Raji (cell line): ENCODE measurements around the gene SCYGR3.

ENCODE experiments used
- POLR2A ChIP-seq: IDR thresholded peaks from 2 replicates; pipeline ENCODE4 v1.6.1; 2011; ENCODE audit warnings: low read depth, low read length, control low read depth; ENCODE audit not compliant: insufficient read depth

SCYGR3 gene

DNA sequence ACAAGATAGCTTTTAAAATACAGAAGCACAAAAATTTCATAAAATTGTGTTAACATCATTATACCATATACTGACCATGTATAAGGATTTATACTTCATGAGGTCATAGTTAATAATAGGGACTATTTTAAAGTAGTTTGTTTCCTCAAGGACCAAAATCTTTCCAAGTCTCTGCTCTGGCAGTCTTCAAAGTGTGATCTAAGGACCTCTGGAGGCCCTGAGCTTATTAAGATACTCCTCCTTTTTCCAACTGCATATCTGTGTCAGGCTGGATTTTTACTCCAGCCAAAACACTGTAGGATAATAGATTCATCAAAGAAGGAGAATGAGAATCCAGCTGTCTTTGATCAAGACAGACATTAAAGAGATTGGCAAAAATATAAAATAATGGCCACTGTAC, 17.6 kb downstream of the SCYGR3 start:
- TF ChIP-seq POLR2A = no peak

DNA sequence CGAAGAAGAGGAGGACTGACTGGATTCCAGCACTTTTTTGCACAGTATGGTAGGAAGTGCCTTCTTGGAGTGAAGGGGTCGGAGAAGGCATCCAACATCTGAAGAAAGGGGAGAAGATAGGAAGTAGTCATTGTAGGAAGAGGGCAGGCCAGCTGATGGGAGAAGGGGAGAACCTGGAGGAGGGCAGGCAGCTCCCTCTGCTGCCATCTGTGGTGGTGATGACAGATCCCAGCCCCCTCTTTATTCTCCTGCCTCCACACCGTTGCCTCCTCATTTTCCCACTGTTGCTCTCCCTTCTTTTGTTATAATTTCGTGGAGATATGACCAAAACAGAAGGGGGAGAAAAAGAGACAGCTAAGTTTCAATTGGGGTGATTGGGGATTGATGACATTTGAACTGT, 18.8 kb downstream of the SCYGR3 start:
- TF ChIP-seq POLR2A = no peak

DNA sequence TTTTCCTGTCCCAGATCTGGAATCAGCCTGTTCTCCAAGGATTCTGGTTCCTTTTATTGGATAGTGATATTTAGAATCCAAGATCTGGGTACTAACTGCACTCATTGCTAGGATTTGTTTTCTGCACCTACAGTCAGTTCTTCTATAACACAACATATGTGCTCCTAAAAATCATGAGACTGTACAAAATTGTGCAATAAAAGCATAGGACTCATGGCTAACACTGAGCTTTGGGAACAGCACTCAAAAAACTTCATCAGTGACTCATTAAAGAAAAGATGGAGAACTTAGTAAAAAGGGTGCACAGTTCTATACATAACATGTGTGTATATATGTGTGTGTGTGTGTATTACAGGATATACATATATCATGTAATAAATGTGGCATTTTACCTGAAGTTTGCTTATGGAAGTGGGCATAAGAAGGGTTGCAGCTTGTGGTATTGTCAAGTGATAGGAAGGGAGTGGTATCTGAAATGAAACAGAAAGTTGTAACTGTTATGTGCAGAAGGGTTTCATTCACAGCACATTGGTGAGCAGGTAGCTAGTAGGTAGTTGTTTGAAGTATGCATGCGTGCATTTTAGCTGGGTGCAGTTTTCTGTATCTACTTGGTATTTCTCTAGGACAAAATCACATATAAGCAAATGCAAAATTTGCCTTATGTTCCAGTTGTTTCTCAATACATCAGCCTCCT, 21.8 kb downstream of the SCYGR3 start:
- no peak for TF ChIP-seq POLR2A

DNA sequence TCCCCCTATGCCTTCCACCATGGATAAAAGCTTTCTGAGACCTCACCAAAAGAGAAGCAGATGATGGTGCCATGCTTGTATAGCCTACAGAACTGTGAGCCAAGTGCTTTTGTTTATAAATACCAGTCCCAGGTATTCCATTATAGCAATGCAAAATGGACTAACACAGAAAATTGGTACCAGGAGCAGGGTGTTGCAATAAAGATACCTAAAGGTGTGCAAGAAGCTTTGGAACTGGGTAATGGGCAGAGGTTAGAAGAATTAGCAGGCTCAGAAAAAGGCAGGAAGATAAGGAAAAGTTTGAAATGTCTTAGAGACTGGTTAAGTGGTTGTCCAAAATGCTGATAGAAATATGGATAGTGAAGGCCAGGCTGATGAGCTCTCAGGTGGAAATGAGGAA, 32.3 kb downstream of the SCYGR3 start:
- no peak for TF ChIP-seq POLR2A

GRCh38 chr2:227579791-227580190, 34.8 kb downstream of the SCYGR3 start:
- no peak for TF ChIP-seq POLR2A

DNA sequence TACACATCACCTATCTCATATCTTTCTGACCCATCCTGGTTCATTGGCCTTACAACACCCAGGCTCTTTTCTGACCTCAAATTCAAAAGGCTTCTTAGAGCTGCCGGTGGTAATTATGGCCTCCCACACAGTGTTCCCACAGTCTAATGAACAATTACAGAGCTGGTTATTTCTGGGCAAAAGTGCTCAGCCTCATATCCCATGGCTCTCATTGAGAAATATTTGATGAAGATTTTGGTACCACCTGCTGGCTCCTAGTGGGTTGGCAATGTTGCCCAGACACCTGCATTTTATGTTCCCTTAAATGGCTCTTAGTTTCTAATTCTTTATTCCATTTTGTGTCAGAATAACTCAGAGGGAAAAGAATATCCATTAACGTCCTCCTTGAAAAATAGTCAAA, 36.0 kb downstream of the SCYGR3 start:
- no peak for TF ChIP-seq POLR2A

DNA sequence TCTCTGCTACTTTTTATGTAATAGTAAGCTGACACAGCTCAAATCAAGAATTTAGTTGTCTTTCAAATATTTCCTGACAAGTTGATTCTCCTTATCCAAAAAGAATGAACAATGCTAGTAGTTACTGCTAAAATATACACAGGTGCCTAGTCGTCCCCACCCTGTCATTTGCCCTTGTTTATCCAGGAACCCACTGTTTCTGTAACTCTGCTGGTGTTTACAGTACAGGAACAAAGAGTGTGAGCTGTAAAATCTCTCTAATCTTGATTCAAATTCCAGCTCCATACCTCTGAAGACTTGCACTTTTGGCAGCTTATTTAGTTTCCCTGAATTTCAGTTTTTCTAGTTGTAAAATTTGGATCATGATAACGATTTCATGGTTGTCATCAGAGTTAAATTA, 37.1 kb downstream of the SCYGR3 start:
- TF ChIP-seq POLR2A = no peak

GRCh38 chr2:227576812-227577211, 37.8 kb downstream of the SCYGR3 start:
- no peak for TF ChIP-seq POLR2A

- TF ChIP-seq POLR2A = no peak
These were observed 38.5 kb downstream of the SCYGR3 start for GRCh38 chr2:227576110-227576509.

DNA sequence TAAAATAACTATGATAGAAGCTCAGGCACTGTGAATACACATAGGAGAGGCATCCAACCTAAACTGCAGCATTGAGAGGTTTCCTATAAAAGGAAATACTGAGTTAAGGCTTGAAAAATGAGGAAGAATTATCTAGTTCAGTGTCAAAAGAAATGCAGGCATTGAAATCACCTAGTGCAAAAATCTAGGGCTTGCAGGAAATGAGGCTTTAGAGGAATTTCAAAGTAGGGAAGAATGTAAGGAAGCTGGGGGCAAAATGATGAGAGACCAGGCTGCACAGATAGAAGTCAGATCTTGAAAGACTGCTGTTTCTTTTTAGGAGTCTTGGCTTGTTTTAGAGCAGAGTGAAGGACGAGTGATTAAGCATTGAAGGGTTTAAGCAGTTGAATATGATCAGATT, 44.0 kb downstream of the SCYGR3 start:
- no peak for TF ChIP-seq POLR2A

DNA sequence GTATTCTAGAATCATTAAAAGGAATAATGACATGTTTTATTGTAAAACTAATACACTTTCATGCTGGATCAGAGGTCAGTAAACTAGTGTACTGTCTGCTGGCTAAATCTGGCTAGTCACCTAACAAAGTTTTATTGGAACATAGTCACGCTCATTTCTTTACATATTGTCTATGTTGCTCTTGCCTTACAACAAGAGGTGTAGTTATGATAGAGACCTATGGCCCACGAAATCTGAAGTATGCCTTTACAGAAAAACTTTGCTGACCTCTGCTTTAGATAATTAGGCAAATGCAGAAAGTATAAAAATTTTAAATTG, 45.8 kb downstream of the SCYGR3 start:
- no peak for TF ChIP-seq POLR2A

- no peak for TF ChIP-seq POLR2A
These were observed 48.6 kb downstream of the SCYGR3 start for GRCh38 chr2:227566012-227566411.

- TF ChIP-seq POLR2A = no peak
These were observed 49.6 kb downstream of the SCYGR3 start for GRCh38 chr2:227565080-227565479.
